ENCODE data around the gene KCTD12.

DNA sequence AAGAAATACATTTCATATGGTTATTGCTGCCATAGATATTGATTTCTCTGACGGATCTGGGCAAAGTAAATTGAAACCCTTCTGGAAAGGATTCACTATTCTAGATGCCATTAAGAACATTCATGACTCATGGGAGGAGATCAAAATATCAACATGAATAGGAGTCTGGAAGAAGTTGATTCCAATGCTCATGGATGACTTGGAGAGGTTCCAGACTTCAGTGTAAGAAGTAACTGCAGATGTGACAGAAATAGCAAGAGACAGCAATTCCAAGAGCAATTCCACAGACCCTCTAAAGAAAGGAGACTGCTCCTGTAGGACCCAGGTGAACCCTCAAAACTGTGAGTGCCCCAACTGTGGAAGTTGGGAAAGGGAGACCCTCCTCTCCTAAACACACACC is 30.9 kb upstream of the KCTD12 start:
- TF ChIP-seq, protein P1, sequence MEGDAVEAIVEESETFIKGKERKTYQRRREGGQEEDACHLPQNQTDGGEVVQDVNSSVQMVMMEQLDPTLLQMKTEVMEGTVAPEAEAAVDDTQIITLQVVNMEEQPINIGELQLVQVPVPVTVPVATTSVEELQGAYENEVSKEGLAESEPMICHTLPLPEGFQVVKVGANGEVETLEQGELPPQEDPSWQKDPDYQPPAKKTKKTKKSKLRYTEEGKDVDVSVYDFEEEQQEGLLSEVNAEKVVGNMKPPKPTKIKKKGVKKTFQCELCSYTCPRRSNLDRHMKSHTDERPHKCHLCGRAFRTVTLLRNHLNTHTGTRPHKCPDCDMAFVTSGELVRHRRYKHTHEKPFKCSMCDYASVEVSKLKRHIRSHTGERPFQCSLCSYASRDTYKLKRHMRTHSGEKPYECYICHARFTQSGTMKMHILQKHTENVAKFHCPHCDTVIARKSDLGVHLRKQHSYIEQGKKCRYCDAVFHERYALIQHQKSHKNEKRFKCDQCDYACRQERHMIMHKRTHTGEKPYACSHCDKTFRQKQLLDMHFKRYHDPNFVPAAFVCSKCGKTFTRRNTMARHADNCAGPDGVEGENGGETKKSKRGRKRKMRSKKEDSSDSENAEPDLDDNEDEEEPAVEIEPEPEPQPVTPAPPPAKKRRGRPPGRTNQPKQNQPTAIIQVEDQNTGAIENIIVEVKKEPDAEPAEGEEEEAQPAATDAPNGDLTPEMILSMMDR (IDR thresholded peaks at IDR 0.05 in 2 of 3, conservative IDR thresholded peaks at IDR 0.05 in 1 of 3; ENCODE audit: borderline replicate concordance in 1 of 3, insufficient read depth in 1 of 3, low read depth in 2 of 3, low read length in 2 of 3), result no peak
- TF ChIP-seq, protein P2, sequence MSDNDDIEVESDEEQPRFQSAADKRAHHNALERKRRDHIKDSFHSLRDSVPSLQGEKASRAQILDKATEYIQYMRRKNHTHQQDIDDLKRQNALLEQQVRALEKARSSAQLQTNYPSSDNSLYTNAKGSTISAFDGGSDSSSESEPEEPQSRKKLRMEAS (IDR thresholded peaks at IDR 0.05), result no peak
- TF ChIP-seq EGR1 (IDR thresholded peaks at IDR 0.05; ENCODE audit: low read depth) (no peak), POLR2A (IDR thresholded peaks at IDR 0.05; ENCODE audit: borderline replicate concordance, extremely low read depth, insufficient read depth, insufficient read length) (no peak), CBX3 (IDR thresholded peaks at IDR 0.05; ENCODE audit: low read depth) (no peak), SRF (IDR thresholded peaks at IDR 0.05; ENCODE audit: low read depth) (no peak), POLR2AphosphoS5 (IDR thresholded peaks at IDR 0.05; ENCODE audit: low read depth, low read length) (no peak), CEBPB (IDR thresholded peaks at IDR 0.05; ENCODE audit: low read depth) (no peak), ZFX (IDR thresholded peaks at IDR 0.05) (no peak)
- TF ChIP-seq, protein P3, sequence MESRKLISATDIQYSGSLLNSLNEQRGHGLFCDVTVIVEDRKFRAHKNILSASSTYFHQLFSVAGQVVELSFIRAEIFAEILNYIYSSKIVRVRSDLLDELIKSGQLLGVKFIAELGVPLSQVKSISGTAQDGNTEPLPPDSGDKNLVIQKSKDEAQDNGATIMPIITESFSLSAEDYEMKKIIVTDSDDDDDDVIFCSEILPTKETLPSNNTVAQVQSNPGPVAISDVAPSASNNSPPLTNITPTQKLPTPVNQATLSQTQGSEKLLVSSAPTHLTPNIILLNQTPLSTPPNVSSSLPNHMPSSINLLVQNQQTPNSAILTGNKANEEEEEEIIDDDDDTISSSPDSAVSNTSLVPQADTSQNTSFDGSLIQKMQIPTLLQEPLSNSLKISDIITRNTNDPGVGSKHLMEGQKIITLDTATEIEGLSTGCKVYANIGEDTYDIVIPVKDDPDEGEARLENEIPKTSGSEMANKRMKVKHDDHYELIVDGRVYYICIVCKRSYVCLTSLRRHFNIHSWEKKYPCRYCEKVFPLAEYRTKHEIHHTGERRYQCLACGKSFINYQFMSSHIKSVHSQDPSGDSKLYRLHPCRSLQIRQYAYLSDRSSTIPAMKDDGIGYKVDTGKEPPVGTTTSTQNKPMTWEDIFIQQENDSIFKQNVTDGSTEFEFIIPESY (IDR thresholded peaks at IDR 0.05; ENCODE audit: extremely low read depth, insufficient replicate concordance, low read length), result no peak
